ENCODE data around the gene TUFT1.

The TUFT1 gene, protein sequence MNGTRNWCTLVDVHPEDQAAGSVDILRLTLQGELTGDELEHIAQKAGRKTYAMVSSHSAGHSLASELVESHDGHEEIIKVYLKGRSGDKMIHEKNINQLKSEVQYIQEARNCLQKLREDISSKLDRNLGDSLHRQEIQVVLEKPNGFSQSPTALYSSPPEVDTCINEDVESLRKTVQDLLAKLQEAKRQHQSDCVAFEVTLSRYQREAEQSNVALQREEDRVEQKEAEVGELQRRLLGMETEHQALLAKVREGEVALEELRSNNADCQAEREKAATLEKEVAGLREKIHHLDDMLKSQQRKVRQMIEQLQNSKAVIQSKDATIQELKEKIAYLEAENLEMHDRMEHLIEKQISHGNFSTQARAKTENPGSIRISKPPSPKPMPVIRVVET

DNA sequence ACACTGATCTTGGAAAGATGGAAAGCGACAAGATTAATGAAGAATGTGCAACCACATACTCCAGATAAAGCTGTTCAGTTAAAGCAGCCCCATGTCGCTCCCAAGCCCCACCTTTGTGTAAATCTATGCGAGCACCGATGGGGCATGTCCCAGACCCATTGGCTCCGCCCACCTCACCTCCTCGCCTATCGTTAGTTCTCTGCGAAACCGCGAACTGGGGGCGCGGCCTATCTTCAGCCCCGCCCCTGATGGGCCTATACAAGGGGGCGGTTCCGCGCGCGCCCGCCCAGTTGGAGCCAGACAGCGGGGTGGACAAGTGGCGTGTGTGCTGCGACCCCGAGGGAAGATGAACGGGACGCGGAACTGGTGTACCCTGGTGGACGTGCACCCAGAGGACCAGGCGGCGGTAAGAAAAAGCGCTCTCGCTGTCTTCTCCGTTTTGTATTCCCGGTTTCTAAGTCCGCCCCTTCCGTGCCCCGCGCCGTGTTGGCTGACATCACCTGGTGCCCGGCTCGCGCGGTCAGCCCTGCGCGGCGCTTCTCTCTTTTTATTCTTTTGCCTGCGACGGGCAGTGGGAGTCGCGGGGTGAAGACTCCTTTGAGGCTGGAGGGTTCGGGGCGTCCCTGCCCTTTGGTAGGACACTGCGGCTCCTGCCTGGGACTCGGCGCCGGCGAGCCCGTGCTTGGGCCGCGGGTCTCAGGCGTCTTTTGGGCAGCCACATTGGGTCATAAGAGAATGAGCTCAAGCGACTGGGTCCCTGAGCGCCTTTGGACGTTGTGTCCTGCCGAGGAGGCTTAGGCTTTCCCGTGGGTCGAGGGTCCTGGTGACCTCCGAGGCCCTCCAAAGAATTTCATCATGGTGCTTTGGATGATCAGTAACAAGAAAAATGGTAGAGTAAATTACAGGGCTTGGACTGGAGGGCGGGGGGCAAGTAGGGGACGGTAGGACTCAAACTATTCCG is at the start of gene TUFT1:
TUFT1 (plus strand) TSS at position 289 of the 961 bp plus-strand sequence; CDS start at position 347, 58 bp downstream.
- DNase-seq, result peak; percentile 95

DNA sequence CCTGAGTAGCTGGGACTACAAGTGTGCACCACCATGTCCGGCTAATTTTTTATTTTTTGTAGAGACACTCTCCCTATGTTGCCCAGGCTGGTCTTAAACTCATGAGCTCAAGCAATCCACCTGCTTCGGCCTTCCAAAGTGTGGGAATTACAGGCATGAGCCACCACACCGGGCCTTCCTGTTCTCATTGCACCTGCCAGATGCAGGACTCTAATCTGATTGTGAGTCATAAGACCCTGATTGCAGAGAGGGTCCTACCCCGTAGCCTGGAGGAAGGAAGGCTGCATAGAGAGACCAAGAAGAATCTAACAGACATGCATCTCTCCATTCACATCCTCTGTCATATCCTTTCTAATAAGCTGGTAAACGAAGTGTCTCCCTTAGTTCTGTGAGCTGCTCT is 48.5 kb upstream of the TUFT1 start:
- no peak for DNase-seq

DNA sequence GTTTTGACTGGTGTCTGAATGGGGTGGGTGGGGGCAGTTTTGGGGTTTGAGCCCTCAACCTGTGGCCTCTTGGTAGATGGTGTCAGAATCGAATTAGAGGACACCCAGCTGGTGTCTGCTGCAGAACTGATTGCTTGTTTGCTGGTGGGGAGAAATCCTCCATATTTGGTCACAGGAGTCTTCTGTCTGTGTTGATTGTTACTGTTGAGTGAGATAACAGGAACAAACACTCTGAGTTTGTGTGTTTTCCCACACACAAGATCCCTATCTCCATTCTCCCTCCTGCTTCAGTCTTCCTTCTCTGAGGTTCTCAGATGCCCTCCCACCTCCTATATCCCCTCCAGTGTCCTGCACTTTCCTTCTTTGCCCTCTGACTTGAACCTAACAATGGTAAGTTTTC is 48.0 kb upstream of the TUFT1 start:
- DNase-seq, result no peak

DNA sequence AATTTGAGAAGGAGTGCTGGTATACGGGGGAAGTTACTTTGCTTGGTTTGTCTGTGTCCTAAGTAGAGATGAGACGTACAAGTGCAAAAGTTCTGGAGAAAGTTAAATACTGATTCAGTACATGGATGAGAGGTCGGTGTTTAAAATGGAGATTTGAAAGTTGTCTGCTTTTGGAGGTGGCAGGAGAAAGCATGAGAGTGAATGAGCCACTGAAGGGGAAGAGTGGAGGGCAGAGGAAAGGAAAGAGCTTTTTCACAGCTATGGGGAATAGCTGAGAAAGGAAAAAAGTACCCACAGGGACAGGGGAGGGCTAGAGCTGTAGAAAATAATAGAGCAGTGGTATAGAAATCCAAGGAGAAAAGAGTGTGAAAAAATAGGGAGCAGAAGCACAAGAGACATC is 47.1 kb upstream of the TUFT1 start:
- DNase-seq, result no peak

DNA sequence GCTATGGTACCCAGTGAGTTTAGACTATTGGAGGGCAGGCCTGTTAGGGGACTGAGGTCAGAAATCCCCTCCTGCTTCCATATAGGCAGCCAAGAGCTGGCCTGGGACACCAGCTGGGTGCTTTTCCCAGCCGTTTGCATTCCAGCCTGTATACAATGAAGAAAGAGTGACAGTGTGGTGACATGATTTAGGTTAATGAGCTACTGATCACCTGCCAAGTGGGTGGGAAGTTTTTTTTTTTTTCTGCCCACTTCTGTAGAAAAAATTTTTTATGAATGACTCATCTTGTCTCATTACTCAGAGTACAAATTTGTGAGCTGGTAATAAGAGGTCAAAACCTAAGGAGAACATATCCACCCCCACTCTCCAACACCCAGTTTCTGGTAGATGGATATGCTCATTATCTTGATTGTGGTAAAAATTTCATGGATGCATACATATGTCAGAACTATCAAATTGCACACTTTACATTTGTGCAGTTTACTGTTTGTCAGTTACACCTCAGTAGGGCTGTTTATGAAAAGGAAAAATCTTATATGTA is 45.3 kb upstream of the TUFT1 start:
- DNase-seq, result no peak

DNA sequence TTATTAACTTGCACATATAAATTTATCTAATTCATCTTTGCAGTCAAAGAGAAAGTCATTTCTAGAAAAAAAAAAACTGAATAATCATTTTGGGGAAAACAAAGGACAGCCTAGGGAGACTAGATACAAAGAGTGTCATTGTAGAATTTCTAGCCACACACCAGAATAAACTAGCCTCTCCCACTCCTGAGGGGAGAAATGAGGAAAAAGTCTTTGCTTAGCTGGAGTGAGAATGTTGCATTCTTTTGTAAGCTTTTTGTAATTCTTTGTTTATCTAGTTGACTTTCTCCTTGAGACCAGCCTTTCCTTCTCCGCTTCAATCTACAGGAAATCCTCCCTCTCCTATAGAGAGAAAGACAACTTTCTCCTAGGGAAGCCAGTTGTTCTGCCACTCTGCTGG is 44.8 kb upstream of the TUFT1 start:
- no peak for DNase-seq

DNA sequence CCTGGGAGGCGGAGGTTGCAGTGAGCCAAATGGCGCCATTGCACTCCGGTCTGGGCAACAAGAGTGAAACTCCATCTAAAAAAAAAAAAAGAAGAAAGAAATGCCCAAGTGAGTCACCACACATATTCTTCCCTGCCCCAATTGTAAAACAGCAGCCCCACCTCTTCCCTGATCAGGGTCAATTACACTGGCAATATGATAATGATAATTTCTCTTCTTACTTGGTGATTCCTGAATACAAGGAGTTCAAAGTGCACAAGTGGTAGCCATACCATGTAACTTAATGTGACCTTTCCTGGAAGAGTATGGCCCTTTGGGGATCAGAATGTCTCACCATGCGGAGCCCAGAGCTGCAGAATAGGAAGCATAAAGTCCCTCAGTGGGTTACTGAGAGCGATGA is 40.7 kb upstream of the TUFT1 start:
- DNase-seq, result no peak

DNA sequence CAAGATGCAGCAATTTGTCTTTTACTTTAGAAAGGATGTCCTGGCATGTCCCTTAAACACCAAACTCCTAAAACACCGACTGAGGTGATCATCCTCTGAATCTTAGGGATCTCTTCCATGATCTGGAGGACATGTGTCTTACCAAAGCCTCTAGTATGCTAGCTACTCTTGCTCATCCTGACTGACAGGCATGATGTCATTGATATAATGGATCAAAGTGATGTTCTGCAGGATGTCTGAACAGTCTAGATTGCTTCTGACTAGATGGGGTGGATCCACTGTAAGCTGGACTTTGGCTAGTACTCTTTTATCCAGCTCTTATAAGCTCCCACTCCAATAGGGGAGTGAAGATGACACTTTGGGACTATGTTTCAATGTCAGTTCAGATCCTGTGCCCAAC is 40.2 kb upstream of the TUFT1 start:
- DNase-seq, result no peak

DNA sequence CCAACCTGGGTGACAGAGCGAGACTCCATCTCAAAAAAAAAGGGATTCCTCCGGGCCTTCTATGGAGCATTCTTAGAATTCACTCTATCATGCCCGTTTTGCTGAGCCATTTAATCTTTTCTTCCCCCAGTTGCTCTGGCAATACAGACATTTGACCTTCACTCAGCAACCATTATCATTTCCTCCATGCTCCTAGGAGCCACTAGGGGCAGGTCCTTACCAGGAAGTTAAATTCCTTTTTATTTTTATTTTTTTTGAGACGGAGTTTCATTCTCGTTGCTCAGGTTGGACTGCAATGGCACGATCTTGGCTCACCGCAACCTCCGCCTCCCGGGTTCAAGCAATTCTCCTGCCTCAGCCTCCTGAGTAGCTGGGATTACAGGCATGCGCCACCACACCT is 38.6 kb upstream of the TUFT1 start:
- DNase-seq, result no peak

DNA sequence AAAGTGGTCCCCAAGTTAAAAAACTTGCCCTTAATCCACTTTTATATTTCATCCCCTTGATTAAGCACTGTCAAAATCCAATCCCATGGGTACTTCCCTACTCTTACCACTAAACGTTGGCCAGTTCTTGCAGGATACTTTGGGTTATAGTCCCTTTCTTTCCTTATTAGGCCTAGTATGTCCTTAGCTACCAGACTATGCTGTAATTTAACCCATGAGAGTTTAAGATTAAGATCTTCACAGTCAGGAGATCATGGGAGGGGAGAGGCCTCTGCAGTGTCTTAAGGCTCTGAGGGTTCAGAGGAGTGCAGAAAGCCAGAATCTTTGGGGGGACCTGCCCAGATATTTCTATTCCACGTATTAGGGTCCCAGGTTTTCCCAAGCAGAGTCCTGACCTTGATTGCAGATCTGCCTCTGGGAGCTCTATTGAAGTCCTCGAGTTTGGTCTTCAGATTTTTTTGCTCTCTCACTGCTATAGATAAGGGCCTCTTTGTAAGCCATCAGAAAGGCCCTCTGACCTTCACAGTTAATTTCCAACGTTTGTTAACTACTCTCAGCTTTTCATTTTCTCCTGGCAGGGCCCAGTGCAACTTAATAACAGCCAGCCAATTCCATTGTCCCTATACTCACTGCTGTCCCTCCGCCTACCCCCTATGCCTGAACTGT is 37.9 kb upstream of the TUFT1 start:
- no peak for DNase-seq

DNA sequence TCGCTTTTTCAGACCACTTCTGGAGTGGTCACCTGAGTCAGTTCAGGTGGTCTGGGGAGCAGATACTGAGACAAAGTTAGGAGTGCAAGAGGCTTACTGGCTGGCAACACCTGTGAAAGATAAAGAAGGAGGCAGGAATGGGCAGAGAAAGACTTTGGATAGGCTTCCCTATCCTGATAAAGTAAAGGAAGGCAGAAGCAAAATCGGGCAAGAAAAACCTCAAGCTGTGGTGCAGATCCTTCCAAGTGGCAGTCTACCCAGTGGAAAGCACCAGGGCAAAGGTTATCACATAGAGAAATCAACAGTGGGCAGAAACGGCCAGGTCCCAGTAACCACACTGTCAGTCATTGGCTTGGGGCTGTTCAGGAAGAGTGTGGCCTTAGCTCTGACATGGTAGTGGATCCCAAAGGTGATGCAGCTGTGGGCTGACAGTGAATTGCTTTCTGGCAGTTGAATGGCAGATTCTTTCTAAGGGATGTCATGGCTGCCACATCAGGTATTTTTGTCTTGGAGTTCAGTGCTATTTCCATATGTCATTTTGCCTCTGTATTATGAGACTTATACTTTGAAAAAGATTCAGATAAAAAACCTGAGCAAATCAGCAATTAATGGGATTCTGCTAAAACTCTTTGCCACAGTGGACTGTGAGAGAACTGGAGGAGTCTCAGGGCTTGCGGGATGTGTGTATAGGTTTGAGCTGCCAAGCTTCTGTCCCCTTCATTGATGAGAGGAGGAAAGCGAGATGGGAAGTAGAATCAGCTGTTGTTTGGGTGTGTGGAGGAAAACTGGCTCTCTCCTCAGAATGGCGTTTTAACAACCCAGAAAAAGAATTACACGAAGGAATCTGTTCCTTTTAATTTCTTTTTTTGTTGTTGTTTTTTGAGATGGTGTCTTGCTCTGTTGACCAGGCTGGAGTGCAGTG is 37.0 kb upstream of the TUFT1 start:
- DNase-seq, result no peak

DNA sequence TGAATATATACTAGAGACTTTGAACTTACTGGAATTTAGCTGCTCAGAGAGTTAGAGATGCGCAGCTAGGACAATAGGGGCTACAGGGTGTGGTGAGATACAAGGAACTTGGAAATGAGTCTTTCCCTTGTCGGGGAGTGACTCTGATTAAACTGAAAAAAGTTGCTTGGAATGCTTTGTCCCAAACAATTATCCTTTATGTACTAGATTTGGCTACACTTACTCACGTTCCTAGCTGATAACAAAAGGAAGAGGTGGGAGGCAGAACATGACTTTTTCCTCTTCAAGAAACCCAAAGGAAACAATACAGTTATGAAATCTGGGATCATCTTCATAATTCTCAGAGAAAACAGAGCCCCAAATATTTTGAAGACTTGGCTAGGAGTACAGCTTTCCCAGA is 35.9 kb upstream of the TUFT1 start:
- DNase-seq, result no peak

DNA sequence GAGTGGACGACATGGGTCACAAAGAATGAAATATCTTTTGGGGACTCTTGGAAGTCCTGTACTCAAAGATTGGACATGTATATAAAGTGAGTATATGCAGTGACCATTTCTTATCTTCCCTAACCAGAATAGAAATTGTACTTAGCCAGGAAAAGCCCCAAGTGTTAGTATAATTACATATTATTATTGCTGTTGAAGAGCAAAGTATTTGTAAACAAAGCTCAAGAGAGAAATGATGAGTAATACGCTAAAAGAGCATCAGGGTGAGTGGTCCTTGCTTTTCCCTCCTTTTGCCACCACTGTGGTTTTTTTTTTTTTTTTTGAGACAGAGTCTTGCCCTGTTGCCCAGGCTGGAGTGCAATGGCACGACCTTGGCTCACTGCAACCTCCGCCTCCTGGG is 35.4 kb upstream of the TUFT1 start:
- DNase-seq, result no peak

DNA sequence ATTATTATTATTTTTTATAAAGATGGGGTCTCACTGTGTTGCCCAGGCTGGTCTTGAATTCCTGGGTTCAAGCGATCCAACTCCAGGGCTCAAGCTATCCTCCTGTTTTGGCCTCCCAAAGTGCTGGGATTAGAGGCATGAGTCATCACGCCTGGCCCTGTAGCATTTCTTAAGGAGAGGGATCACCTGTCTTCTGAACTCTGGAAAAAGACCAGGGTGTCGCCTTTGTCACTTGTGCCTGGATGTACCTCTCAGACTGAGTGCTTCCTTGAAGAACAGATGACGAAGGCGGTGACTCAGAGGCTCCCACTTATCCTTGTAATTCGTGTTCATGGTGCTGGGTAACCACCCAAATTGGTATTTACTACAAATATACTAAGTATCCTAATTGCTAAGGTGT is 31.3 kb upstream of the TUFT1 start:
- DNase-seq, result no peak

DNA sequence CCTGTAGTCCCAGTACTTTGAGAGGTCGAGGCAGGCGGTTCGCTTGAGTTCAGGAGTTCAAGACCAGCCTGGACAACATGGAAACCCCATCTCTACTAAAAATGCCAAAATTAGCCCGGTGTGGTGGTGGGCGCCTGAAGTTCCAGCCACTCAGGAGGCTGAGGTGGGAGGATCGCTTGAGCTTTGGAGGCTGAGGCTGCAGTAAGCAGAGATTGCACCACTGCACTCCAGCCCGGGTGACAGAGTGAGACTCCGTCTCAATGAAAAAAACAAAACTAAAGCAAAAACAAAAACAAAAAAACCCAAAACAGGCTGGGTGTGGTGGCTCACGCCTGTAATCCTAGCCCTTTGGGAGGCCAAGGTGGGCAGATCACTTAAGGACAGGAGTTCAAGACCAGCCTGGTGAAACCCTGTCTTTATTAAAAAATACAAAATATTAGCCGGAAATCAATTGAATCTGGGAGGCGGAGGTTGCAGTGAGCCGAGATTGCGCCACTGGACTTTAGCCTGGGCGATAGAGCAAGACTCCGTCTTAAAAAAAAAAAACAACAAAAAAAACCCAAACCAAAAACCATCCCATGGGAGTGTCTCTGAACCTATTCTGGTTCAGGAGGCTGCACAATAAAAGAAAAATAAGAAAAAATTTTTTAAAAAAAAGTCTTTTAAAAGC is 30.6 kb upstream of the TUFT1 start:
- DNase-seq, result no peak

DNA sequence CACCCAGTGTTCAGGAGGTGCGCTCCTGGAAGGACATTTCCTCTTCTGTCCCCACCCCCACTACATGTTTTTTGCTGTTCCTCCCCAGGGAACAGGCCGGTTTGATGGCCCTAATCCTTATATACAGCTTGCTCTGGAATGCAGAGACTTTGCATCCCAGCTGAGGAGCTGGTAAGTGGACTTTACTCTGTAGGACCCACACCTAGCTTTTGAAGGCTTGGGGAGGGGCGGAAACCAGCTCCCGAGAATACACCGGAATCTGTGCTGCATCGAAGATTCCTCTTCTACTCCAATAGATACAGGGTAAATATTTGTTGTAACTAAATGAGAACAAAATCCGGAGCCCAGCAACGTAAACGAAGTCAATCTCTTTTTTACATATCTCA is 30.1 kb upstream of the TUFT1 start:
- DNase-seq, result no peak

DNA sequence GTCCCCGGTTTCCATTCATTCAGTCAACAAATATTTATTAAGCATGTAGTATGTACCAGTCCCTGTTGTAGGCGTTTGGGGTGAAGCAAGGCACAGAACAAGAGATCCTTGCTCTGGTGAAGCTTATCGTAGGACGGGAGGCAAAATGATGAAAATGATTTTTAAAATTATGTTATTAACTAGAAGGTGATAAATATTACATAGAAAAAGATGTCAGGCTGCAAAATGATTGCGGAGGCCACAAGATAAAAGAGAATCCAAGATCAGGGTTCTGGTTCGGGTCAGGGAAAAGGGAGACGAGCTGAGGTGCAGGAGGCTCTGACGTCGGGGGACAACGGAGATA is 29.5 kb upstream of the TUFT1 start:
- DNase-seq, result no peak

DNA sequence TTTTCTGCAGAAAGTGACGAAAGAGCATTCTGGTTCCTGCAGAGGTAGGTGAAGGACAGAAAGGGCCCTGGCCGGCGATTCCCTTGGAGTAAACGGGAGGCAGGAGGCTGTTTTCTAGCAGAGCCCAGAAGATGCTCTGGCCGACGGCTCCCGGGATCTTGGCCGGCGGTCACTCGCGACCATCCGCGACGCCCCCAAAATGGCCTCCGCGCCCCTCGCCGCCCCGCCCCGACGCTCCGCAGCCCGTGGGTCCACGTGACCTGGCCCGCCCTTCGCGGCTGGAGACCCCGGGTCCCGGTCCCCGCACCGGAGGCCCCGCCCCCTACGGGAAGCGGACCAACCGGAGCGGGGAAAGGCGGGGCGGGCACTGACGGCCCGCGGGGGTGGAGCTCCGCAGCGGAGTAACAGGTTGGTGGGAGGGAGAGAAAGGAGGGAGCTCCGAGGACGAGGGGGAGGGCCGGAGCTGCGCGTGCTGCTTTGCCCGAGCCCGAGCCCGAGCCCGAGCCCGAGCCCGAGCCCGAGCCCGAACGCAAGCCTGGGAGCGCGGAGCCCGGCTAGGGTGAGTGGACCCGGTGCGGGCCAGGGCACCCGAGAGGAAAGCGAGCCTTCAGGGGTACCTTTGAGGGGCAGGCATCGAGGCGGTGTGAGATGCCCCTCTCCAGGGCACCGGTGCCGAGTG is 29.0 kb upstream of the TUFT1 start, which contains the start of gene CGN:
CGN (plus strand) TSS at position 431 of the 679 bp plus-strand sequence. CDS start 7,133 bp downstream, outside the sequence.
- peak; percentile 87 for DNase-seq

DNA sequence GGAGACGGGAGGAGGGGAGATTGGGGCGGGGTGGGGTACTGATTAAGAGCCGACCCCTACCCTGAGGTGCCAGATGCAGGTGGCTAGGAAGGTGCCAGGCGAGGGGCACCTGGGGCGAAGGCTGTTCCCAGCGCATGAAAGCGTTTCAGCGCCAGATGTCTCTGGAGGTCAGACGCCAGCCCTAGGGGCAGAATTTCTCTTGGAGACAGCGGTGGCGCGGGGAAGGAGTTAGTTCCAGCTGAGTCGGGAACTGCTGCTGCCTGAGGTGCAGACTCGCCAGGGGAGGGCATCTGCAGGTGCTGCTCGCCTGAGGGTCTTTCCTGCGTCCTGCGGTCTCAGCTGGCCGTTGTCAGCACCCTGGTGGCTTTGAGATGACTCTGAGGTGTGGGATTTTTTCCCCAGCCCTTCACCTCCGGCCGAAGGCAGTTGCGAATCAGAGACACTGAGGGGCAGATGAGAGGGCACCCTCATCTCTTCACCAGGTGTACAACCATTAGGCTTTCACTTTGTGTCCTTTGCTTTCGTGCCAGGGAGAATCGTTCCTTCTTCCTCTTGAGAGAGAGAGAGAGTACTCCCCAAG is 28.4 kb upstream of the TUFT1 start:
- peak; percentile 15 for DNase-seq

DNA sequence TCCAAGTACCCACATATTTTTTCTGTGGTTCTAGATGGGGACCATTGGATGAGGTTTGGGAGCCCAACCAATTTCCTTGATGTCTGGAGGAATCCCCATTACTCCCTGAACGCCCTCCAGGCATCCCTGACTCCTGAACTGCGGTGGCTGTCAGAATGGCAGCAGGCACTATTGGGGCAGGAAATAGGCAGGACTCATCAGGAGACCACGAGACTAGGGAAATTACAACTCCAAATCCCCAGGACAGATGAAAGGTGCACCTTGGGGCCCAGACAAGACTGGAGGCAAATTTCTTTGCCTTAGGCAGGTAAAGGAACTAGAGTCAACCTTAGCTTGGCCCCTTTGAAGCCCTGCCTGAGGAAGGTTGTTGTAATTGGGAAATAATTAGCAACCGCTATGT is 27.8 kb upstream of the TUFT1 start:
- DNase-seq, result no peak
